ENCODE data around the gene C20orf204.

The C20orf204 gene

GRCh38 chr20:64042054-64042781, 6.2 kb downstream of the C20orf204 start:
- no peak for DNase-seq

GRCh38 chr20:64043768-64044167, 7.8 kb downstream of the C20orf204 start:
- DNase-seq, result no peak

- no peak for DNase-seq
Observed at GRCh38 chr20:64044484-64045247, 8.7 kb downstream of the C20orf204 start.

- DNase-seq, result no peak
Observed at GRCh38 chr20:64045346-64046011, 9.5 kb downstream of the C20orf204 start.

GRCh38 chr20:64047046-64047389, 11.0 kb downstream of the C20orf204 start:
- DNase-seq, result no peak

GRCh38 chr20:64047968-64048401, 12.0 kb downstream of the C20orf204 start:
- DNase-seq, result no peak

- DNase-seq, result peak; percentile 22
Observed at GRCh38 chr20:64048402-64049044, 12.5 kb downstream of the C20orf204 start.

- peak; percentile 49 for DNase-seq
Observed at GRCh38 chr20:64049060-64049877, 13.3 kb downstream of the C20orf204 start, which contains the start of gene SOX18. Gene SOX18, minus strand, starts transcription at chr20:64049639. Its CDS starts 123 bp downstream, at chr20:64049516.

GRCh38 chr20:64049878-64050260, 13.9 kb downstream of the C20orf204 start:
- no peak for DNase-seq

- DNase-seq, result no peak
Observed at GRCh38 chr20:64050261-64051032, 14.5 kb downstream of the C20orf204 start.

- no peak for DNase-seq
Observed at GRCh38 chr20:64051033-64051452, 15.1 kb downstream of the C20orf204 start.

GRCh38 chr20:64051561-64052325, 15.8 kb downstream of the C20orf204 start:
- no peak for DNase-seq

GRCh38 chr20:64052326-64052722, 16.3 kb downstream of the C20orf204 start:
- no peak for DNase-seq

GRCh38 chr20:64052987-64053840, 17.2 kb downstream of the C20orf204 start:
- no peak for DNase-seq

GRCh38 chr20:64053841-64054661, 18.1 kb downstream of the C20orf204 start:
- peak; percentile 85 for DNase-seq

GRCh38 chr20:64055396-64055892, 19.5 kb downstream of the C20orf204 start:
- DNase-seq, result no peak

GRCh38 chr20:64055893-64056638, 20.1 kb downstream of the C20orf204 start:
- DNase-seq, result peak; percentile 68

GRCh38 chr20:64056639-64056888, 20.6 kb downstream of the C20orf204 start:
- no peak for DNase-seq

Data from femur (tissue), 1 donor.